ENCODE measurements around the gene PLEKHA5.

DNA sequence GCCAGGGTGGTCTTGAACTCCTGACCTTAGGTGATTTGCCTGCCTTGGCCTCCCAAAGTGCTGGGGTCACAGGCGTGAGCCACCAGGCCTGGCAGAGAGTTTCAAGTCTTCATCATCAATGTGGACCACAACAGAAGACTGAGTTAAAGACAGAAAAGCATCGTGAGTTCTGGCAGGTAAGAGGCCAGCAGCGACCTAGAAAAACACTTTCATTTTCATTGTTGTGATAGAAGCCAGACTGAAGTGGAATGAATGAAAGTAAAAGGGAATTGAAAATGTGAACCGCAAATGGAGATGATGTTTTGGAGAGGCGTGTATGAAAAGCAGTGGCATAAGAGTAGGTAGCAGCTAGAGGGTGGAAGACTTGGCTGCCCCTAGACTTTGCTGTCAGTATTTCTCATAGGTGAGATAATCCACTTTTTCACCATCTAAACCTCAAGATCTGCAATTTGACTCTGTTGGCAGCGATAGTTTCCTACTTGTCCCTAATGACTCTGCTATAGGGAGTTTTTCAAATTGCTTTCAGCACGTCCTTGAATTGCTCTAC, 47.1 kb upstream of the PLEKHA5 start:
- no peak for TF ChIP-seq EZH2 (IDR thresholded peaks at IDR 0.05; ENCODE audit: borderline replicate concordance, low read length)
- TF ChIP-seq, protein P1, sequence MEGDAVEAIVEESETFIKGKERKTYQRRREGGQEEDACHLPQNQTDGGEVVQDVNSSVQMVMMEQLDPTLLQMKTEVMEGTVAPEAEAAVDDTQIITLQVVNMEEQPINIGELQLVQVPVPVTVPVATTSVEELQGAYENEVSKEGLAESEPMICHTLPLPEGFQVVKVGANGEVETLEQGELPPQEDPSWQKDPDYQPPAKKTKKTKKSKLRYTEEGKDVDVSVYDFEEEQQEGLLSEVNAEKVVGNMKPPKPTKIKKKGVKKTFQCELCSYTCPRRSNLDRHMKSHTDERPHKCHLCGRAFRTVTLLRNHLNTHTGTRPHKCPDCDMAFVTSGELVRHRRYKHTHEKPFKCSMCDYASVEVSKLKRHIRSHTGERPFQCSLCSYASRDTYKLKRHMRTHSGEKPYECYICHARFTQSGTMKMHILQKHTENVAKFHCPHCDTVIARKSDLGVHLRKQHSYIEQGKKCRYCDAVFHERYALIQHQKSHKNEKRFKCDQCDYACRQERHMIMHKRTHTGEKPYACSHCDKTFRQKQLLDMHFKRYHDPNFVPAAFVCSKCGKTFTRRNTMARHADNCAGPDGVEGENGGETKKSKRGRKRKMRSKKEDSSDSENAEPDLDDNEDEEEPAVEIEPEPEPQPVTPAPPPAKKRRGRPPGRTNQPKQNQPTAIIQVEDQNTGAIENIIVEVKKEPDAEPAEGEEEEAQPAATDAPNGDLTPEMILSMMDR (IDR thresholded peaks at IDR 0.05; ENCODE audit: low read length), result no peak

Measured in OCI-LY1 (cell line).